HG02970 (cell line): Measurements from ENCODE around the gene LY6G6C.

ENCODE experiments used
- ATAC-seq: cut with Tn5 transposase; IDR thresholded peaks from one replicate; pipeline ENCODE4 v1.9.1; 2021; ENCODE audit warnings: mild to moderate bottlenecking, moderate library complexity, moderate number of reproducible peaks; ENCODE audit not compliant: unreplicated experiment, low FRiP score

LY6G6C gene

DNA sequence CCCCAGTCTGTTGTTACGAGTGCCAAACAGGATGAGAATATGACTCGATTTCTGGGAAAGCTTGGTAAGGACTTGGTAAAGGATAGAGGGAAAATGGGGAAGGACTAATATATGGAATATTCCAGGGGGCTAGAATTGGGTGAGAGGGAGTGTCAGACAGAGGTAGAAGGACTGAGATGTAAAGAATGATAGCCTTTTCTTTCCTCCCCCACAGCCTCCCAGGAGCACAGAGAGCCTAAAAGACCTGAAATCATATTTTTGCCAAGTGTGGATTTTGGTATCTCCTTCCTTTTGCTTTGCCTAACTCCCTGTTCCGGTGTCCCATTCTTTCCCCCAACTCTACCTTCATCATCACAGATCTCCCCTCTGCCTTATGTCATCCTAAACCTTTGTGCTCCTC, 21.3 kb upstream of the LY6G6C start:
- no peak for ATAC-seq

DNA sequence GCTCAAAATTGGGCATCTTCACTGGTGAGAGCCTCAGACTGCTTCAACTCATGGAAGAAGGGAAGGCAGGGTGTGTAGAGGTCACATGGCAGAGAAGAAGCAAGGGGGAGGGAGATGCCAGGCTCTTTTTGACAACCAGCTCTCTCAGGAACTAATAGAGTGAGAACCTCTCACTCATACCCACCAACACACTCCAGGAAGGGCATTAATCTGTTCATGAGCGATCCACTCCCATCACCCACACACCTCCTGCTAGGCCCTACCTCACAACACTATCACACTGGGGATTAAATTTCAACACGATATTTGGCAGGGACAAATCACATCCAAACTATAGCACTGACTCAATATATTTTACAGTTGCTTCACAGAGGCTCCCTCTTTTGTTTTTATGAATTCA, 20.3 kb upstream of the LY6G6C start:
- ATAC-seq, result no peak

- ATAC-seq, result no peak
Observed at GRCh38 chr6:31740397-31741223, 19.1 kb upstream of the LY6G6C start.

DNA sequence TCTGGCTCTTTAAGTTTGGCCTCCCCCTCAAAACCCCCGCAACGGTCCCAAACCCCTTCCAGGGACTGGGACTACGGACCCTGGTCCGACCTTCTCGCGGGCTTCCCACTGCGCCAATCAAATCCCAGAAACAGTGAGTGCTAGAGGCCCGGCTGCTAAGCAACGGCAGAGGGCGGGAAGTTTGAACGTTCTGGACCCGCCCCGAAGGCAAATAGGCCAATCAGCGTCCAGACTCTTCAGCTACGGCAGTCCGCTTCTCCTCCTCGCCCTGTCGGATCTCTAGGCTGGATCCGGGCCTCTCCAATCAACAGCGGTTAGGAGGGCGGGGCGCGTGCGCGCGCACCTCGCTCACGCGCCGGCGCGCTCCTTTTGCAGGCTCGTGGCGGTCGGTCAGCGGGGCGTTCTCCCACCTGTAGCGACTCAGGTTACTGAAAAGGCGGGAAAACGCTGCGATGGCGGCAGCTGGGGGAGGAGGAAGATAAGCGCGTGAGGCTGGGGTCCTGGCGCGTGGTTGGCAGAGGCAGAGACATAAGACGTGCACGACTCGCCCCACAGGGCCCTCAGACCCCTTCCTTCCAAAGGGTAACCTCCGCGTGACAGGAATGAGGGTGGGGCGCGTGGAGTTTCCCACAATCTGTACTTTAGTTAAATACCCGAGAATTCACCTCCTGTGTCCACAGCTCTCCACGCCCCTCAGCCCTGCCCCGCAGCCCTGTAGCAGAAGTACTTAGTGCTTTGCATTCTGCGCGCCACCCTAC, 18.3 kb upstream of the LY6G6C start, which contains the start of gene MSH5:
Gene MSH5, plus strand, starts transcription at position 367 of the 758 bp plus-strand sequence. CDS start 462 bp downstream, outside the sequence.
- peak; percentile 63 for ATAC-seq

GRCh38 chr6:31737991-31738979, 16.7 kb upstream of the LY6G6C start:
- ATAC-seq, result no peak

- no peak for ATAC-seq
Observed at GRCh38 chr6:31737315-31737990, 15.9 kb upstream of the LY6G6C start.

- no peak for ATAC-seq
Observed at GRCh38 chr6:31736768-31737314, 15.3 kb upstream of the LY6G6C start.

DNA sequence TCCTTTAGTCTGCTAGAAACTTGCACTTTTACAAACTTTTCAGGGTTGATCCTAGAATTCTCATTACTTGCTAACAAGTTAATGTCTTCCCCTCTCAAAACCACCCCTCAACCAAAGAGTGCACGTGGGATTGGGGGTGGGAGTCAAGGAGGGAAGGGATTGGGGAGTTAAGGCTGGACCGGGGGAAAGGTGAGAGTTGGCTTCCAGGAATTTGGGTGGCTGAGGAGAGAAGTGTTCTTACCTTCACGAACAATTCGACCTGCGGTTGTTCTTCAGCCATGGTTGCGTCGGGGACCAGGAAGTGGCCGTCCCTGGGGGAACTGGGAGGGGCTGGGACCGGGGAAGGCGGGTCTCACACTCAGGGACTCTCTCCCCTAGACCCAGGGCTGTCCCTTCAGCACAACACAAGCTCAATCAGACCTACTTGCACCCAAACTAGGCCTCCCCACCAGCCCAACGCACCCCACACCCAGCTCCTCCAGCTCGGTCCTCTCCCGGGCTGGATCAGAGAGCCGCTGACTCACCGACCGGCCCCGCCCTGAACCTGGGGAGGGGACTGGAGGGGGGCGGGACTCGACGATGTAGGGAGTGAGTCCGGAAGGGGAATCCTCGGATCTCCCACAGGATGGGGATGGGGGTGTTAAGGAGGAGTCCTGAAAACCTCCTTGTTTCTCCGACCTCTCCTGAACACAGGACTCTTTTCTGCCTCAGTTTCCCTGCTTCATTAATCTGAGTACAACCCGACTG, 14.6 kb upstream of the LY6G6C start, which contains the start of gene CLIC1:
Gene CLIC1, minus strand, starts transcription at position 510 of the 747 bp plus-strand sequence. Its CDS starts 230 bp downstream, at position 280.
- no peak for ATAC-seq

DNA sequence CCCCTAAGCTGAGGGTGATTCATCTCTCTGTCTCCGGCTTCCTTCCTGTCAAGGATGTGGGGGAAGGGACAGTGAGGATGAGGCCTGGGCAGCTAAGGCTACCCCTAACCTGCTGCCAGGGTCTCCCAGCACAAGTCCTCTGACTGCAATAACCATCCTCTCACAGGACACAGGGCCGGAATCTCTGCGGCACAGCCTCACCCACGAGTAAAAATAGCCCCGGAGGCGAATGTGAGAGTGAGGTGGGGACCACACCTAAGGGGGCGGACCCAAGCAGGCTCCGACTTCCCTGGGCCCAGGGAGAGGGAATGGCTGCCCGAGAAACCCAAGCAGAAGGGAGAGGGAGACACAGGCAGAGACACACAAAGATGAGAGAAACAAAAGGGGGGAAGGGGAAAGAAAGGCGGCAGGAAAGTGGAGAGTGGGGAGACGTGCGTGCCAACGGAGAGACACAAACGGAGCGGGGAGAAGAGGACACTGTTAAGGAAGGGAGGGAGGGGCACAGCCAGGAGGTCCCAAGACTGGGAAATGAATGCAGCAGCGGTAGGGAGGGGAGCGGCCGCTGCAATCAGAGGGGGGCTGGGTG, 13.4 kb upstream of the LY6G6C start:
- no peak for ATAC-seq

DNA sequence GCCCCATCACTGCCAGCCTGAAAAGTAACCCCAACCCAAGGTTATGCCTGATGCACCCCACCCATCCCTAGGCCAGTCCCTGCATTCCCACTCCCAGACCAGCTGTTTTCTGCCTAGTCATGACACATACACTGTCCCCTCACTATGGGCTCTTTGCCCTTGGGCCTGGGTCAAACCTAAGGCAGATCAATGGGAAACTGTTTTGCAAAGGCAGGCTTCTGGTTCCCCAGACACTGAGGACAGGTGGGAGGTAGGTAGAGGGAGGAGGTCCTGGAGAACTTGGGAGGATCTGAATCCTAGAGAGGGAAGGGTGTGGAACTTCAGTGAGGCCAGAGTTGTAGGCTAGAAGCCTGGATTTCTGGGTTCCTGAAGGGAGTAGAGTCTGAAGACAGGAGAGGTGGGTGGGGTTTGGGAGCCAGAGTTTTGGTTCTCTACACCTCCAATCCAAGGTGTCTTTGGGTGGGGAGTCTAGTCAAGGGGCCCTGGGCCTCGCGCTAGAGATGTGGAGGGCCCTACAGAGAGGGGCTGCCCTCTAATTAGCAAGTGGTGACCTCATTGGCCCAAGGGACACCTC, 12.8 kb upstream of the LY6G6C start:
- no peak for ATAC-seq

DNA sequence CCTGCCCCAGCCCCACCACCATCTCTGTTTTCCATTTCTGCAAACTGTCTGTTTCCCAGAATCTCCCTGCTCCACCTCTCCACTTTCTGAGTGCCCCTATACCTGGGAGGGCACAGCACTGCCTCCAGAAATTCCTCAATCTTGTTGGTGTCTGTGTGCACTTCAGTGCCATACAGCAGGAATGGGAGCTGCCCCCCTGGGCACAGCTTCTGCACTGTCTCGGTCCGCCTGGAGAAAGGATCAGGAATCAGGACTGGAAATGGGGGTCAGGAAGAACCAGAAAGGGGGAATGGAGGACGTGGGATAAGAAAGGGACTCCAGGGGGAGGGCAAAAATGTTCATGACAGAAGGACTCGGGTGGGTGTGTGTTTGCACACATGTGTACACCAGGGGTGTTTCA, 12.2 kb upstream of the LY6G6C start:
- no peak for ATAC-seq

- no peak for ATAC-seq
Observed at GRCh38 chr6:31732029-31732428, 10.5 kb upstream of the LY6G6C start.

DNA sequence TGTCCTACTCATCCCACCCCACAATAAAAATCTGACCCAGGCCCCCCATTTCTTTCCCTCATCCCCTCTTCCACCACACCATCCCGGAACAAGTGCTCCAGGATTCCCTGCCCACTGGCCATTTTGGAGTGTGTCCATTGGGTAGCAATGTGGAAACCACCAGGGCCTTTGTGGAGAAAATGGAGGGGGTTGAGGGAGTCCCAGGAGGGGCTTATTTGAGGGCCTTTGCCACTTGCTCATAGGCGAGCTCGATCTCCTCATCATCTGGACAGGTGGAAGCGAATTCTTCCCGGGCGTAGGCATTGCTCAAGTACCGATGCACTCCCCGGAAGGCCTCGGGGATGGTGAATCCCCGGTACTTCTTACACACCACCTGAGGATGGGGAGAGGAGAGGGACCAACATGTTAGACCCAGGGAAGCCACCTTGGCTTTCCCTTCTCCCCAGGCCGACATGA, 9.1 kb upstream of the LY6G6C start:
- ATAC-seq, result no peak

DNA sequence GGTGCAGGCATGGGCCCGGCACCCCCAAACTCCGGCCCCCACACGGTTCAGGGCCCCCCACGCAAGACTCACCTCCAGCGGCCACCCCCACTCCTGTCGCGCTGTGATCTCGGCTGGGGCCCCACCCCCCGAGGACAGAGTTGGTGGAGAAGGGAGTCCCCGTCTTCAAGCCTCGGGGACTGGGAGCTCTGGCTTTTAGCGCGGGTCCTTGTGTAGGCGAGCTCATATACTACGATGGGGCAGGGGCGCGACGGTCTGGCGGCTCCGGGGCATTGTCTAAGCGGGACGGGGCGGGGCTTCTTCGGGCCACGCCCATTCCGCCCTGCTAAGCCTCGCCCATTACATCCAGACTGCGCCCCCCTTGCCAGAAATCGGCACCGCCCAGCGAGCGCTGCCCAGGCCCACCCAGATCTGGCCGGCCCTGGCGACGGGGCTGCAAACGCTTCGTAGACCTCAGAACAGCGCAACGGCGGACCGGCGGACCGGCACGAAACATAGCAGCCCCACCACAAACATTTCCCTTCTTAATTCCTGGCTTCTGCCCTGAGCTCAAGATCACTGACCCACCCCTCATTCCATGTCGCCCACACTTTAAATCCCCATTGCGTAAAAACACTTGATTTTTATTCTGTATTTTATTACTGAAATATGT, 8.6 kb upstream of the LY6G6C start:
- peak; percentile 38 for ATAC-seq

DNA sequence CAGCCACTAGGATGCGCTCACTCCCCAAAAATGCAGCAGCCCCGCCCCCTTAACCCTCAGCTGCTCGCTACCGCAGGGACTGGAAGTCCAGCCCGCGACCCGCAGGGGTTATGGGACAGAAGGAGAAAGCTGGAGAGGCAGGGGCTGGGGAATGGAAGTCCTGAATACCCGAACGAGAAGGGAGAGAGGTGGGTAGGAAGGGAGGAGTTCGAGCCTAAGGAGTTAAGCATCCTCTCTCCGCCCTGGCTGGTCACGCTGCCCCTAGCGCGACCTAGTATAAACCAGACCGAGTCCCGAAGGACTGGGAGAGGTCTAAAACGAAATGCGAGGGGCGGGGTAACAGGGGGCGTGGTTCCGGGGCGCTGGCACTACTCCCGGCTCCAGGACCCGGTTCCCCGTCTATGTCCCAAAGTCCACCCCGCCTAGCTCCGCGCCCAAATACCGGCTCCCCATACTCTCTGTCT, 8.0 kb upstream of the LY6G6C start:
- ATAC-seq, result peak; percentile 42

DNA sequence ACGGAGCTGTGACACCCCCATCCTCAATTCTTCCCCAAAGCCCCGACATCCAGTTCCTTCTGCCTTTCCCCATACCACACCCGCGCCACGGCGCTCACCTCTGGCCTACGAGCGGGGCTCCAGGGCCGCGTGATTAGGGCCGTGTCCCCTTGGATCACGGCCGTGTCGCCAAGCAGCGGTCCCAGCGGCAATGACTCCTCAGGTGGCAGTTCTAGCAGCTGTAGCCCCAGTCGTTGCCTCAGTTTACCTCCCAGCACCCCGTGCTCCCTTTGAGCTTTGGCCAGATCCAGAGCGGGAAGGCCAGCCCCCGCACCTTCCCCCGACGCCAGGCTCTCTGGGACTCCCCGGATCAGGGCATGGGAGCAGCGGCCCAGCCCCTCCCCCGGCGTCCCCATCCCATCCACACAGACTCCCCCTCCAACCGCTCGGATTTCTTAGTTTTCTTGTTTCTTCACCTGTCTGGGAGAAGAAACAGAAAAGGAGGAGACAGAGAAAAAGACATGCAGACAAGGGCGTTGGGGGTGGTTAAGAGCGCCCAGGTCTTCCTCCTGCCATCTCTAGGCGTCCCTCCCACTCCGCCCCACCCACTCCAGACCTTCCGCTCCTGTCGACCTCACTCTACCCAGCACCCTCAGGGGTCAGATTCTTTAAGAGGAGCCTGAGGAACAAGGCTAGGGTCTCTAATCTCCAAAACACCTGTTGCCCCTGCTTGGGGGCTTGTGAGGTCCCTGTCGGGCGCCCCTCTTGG, 7.4 kb upstream of the LY6G6C start, which contains the start of gene DDAH2:
Gene DDAH2, minus strand, starts transcription at position 533 of the 748 bp plus-strand sequence. Its CDS starts 138 bp downstream, at position 395.
- ATAC-seq, result no peak
